ENCODE results near the gene PADI1. TPM values are rescaled to one million over a fixed set of nuclear protein-coding genes. Genes with fewer than 3 reads are reported as not detected.

Gene PADI1
- total RNA-seq, 4 donors from 2014 or later: 0.14 TPM; not detected in 3

DNA sequence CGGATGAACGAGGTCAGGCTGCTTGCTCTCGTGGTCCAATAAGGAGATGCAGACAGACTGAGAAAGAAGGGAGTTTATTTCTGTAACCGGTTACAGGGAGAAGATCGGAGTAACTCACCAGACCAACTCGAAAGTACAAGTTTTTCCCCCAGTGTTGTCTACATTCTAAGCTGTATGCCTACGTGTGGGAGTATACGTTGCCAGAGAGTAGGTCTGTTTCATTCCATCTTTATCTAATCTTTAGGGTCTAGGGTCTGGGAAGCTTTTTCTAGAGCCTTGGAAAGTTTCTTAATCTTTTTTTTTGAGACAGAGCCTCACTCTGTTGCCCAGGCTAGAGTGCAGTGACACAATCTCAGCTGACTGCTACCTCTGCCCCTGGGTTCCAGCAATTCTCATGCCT, 4.7 kb upstream of the PADI1 start:
- Histone ChIP-seq H3K4me3 (no peak overlapping the region), H3K9me3 (no peaks in the 10 kb centered on the region), H3K27me3 (no peaks in the 10 kb centered on the region), H3K27ac (no peak overlapping the region), H3K4me1 (no peaks in the 10 kb centered on the region), H3K36me3 (no peaks in the 10 kb centered on the region)
- 70 to 78% methylated on average over 8 of the region's 8 CpGs for WGBS, 2 donors (ENCODE audit: low coverage in 1 of 2)
- DNase-seq: no peak
- intact Hi-C loops (cut with DNase I; ENCODE audit: low total_unique reads) (no loop called here), in situ Hi-C loops (cut with MboI; ENCODE audit: low pct_ligation_motif_present in 1 of 4, low pct_unique_long_range_greater_than_20kb in 1 of 4, low sequenced_read_pairs in 3 of 4) (no loop called here)
- TF ChIP-seq, protein P1, sequence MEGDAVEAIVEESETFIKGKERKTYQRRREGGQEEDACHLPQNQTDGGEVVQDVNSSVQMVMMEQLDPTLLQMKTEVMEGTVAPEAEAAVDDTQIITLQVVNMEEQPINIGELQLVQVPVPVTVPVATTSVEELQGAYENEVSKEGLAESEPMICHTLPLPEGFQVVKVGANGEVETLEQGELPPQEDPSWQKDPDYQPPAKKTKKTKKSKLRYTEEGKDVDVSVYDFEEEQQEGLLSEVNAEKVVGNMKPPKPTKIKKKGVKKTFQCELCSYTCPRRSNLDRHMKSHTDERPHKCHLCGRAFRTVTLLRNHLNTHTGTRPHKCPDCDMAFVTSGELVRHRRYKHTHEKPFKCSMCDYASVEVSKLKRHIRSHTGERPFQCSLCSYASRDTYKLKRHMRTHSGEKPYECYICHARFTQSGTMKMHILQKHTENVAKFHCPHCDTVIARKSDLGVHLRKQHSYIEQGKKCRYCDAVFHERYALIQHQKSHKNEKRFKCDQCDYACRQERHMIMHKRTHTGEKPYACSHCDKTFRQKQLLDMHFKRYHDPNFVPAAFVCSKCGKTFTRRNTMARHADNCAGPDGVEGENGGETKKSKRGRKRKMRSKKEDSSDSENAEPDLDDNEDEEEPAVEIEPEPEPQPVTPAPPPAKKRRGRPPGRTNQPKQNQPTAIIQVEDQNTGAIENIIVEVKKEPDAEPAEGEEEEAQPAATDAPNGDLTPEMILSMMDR (IDR thresholded peaks at IDR 0.05): no peak
- TF ChIP-seq POLR2AphosphoS5 (IDR thresholded peaks at IDR 0.05): no peak
- TF ChIP-seq EP300 (IDR thresholded peaks at IDR 0.05; ENCODE audit: low read depth): no peak

GRCh38 chr1:17200756-17201155, 4.2 kb upstream of the PADI1 start:
- no peaks in the 10 kb centered on the region for H3K4me1 ChIP-seq
- TF ChIP-seq, protein P1 (IDR thresholded peaks at IDR 0.05): no peak
- TF ChIP-seq EP300 (IDR thresholded peaks at IDR 0.05; ENCODE audit: low read depth) (no peak), POLR2AphosphoS5 (IDR thresholded peaks at IDR 0.05) (no peak), POLR2A (IDR thresholded peaks at IDR 0.05) (no peak)
- H3K36me3 ChIP-seq: no peaks in the 10 kb centered on the region
- in situ Hi-C loops (cut with MboI; ENCODE audit: low pct_ligation_motif_present in 1 of 4, low pct_unique_long_range_greater_than_20kb in 1 of 4, low sequenced_read_pairs in 3 of 4) (no loop called here), intact Hi-C loops (cut with DNase I; ENCODE audit: low total_unique reads) (no loop called here)
- 48 to 65% methylated on average over 3 to 5 of the region's 5 CpGs for WGBS, 2 donors (ENCODE audit: low coverage in 1 of 2)
- DNase-seq: no peak
- H3K27ac ChIP-seq: no peak overlapping the region
- H3K27me3 ChIP-seq: no peaks in the 10 kb centered on the region
- H3K4me3 ChIP-seq: no peak overlapping the region
- no peaks in the 10 kb centered on the region for H3K9me3 ChIP-seq

GRCh38 chr1:17201201-17202021, 3.5 kb upstream of the PADI1 start:
- DNase-seq: no peak
- no peaks in the 10 kb centered on the region for H3K4me1 ChIP-seq
- H3K27ac ChIP-seq: no peak overlapping the region
- no peak for TF ChIP-seq EP300 (IDR thresholded peaks at IDR 0.05; ENCODE audit: low read depth)
- no peak for TF ChIP-seq POLR2AphosphoS5 (IDR thresholded peaks at IDR 0.05)
- TF ChIP-seq, protein P1 (IDR thresholded peaks at IDR 0.05): no peak
- no peak for TF ChIP-seq POLR2A (IDR thresholded peaks at IDR 0.05)
- intact Hi-C loops (cut with DNase I; ENCODE audit: low total_unique reads): no loop called here
- H3K36me3 ChIP-seq: no peaks in the 10 kb centered on the region
- H3K9me3 ChIP-seq: no peaks in the 10 kb centered on the region
- 62 to 69% methylated on average over 7 to 9 of the region's 9 CpGs for WGBS, 2 donors (ENCODE audit: low coverage in 1 of 2)
- H3K27me3 ChIP-seq: peaks cover 4% of the 10 kb centered on the region
- in situ Hi-C loops (cut with MboI; ENCODE audit: low pct_ligation_motif_present in 1 of 4, low pct_unique_long_range_greater_than_20kb in 1 of 4, low sequenced_read_pairs in 3 of 4): no loop called here
- no peak overlapping the region for H3K4me3 ChIP-seq

- Histone ChIP-seq H3K36me3 (no peaks in the 10 kb centered on the region), H3K9me3 (no peaks in the 10 kb centered on the region), H3K4me1 (peaks cover 0 to 5% (median 0%) of the 10 kb centered on the region in 4 donors), H3K27ac (no peak overlapping the region), H3K27me3 (peaks cover 4% of the 10 kb centered on the region), H3K4me3 (no peak overlapping the region)
- in situ Hi-C loops (cut with MboI; ENCODE audit: low pct_ligation_motif_present in 1 of 4, low pct_unique_long_range_greater_than_20kb in 1 of 4, low sequenced_read_pairs in 3 of 4) (no loop called here), intact Hi-C loops (cut with DNase I; ENCODE audit: low total_unique reads) (no loop called here)
- WGBS, 2 donors (ENCODE audit: low coverage in 1 of 2): 91% methylated on average over 7 of the region's 7 CpGs; no CpG with 5 or more reads in 1 of the 2 donors
- TF ChIP-seq POLR2AphosphoS5 (IDR thresholded peaks at IDR 0.05) (no peak), EP300 (IDR thresholded peaks at IDR 0.05; ENCODE audit: low read depth) (no peak), POLR2A (IDR thresholded peaks at IDR 0.05) (no peak)
- TF ChIP-seq, protein P1 (IDR thresholded peaks at IDR 0.05): no peak
- no peak for DNase-seq
Observed at GRCh38 chr1:17205652-17206051, 724 bp downstream of the PADI1 start.
